Measurements from ENCODE around the gene OMG.

GRCh38 chr17:31289790-31290189 lies 7.2 kb downstream of the OMG start:
- no peak for TF ChIP-seq CTCF (IDR thresholded peaks at IDR 0.05; ENCODE audit: low read length)
- no peak for TF ChIP-seq EZH2 (IDR thresholded peaks at IDR 0.05; ENCODE audit: borderline replicate concordance, low read length)

Data from OCI-LY1 (cell line).